Erythroblast (primary cell): ENCODE measurements around the gene ACOD1.

ENCODE experiments used
- GATA1 ChIP-seq: IDR thresholded peaks from 2 replicates; pipeline ENCODE4 v1.6.1; 2011; ENCODE audit warnings: low read depth, mild to moderate bottlenecking, control low read depth, low read length, moderate library complexity
- POLR2A ChIP-seq: IDR thresholded peaks from 2 replicates; pipeline ENCODE4 v1.6.1; 2011; ENCODE audit warnings: mild to moderate bottlenecking, low read length

GRCh38 chr13:76967031-76967430 is 18.7 kb downstream of the ACOD1 start:
- TF ChIP-seq POLR2A (no peak), GATA1 (no peak)
